HepG2 (cell line): ENCODE data around the gene CMPK1. TPM values are rescaled to one million over a fixed set of nuclear protein-coding genes. Genes with fewer than 3 reads are reported as not detected.

Experiments used
- GABPA ChIP-seq, 2 experiments: IDR thresholded peaks; 2 replicates each; pipeline ENCODE4 v1.6.1; 2011 to 2016; ENCODE audit warnings: low read depth in 2 of 2, low read length in 1 of 2, missing biosample characterization in 1 of 2, missing genetic modification characterization in 1 of 2
- IKZF5 ChIP-seq: IDR thresholded peaks from 2 replicates; pipeline ENCODE4 v1.6.1; 2018; ENCODE audit warnings: missing genetic modification reagents, mild to moderate bottlenecking, missing compliant biosample characterization
- MXD4 ChIP-seq: IDR thresholded peaks from 2 replicates; pipeline ENCODE4 v1.6.1; 2016; ENCODE audit warnings: mild to moderate bottlenecking, missing biosample characterization, missing genetic modification reagents
- NKX3-1 ChIP-seq: sonication (generic); formaldehyde crosslinking; IDR thresholded peaks from 2 replicates; pipeline ENCODE4 v1.5.0; 2020; ENCODE audit warnings: missing genetic modification reagents
- PHF20 ChIP-seq: sonication (generic); formaldehyde crosslinking; IDR thresholded peaks from 2 replicates; pipeline ENCODE4 v1.5.0; 2020; ENCODE audit warnings: mild to moderate bottlenecking, missing genetic modification reagents
- SATB2 ChIP-seq: sonication (generic); formaldehyde crosslinking; IDR thresholded peaks from 2 replicates; pipeline ENCODE4 v1.5.0; 2020; ENCODE audit warnings: missing genetic modification reagents
- STAT5B ChIP-seq: sonication (generic); formaldehyde crosslinking; IDR thresholded peaks from 2 replicates; pipeline ENCODE4 v1.4.0; 2020; ENCODE audit warnings: missing genetic modification reagents
- TP53 ChIP-seq: sonication (generic); formaldehyde crosslinking; conservative IDR thresholded peaks from 2 replicates; pipeline ENCODE4 v1.4.0; 2020; ENCODE audit warnings: missing genetic modification reagents
- ZBTB40 ChIP-seq, 2 experiments: fragments of 450-650 bp in 1 of 2; sonication (generic) in 1 of 2; formaldehyde crosslinking in 1 of 2; IDR thresholded peaks; 2 replicates each; pipeline versions ENCODE4 v1.6.1 to v1.8.0; 2016 to 2022; ENCODE audit warnings: antibody characterized with exemption in 1 of 2, mild to moderate bottlenecking in 1 of 2, missing genetic modification reagents in 1 of 2
- ZBTB49 ChIP-seq: sonication (generic); formaldehyde crosslinking; IDR thresholded peaks from 2 replicates; pipeline ENCODE4 v1.4.0; 2020; ENCODE audit warnings: missing genetic modification reagents, borderline replicate concordance
- ZNF264 ChIP-seq: sonication (generic); formaldehyde crosslinking; IDR thresholded peaks from 2 replicates; pipeline ENCODE4 v1.4.0; 2020; ENCODE audit warnings: missing genetic modification reagents
- ZNF367 ChIP-seq: sonication (generic); formaldehyde crosslinking; IDR thresholded peaks from 2 replicates; pipeline ENCODE4 v1.4.0; 2020; ENCODE audit warnings: missing genetic modification reagents, borderline replicate concordance
- ZNF460 ChIP-seq: sonication (generic); formaldehyde crosslinking; IDR thresholded peaks from 2 replicates; pipeline ENCODE4 v1.5.1; 2020; ENCODE audit warnings: missing genetic modification reagents, mild to moderate bottlenecking, borderline replicate concordance
- ZNF615 ChIP-seq: sonication (generic); formaldehyde crosslinking; IDR thresholded peaks from 2 replicates; pipeline ENCODE4 v1.5.0; 2020; ENCODE audit warnings: mild to moderate bottlenecking, missing genetic modification reagents, borderline replicate concordance
- ZNF792 ChIP-seq: IDR thresholded peaks from 2 replicates; pipeline ENCODE4 v1.6.1; 2016
- ZNF83 ChIP-seq: sonication (generic); formaldehyde crosslinking; IDR thresholded peaks from 2 replicates; pipeline ENCODE4 v1.4.0; 2020; ENCODE audit warnings: missing genetic modification reagents, mild to moderate bottlenecking, borderline replicate concordance
- ZNF850 ChIP-seq: sonication (generic); formaldehyde crosslinking; conservative IDR thresholded peaks from 2 replicates; pipeline ENCODE4 v1.9.0; 2021; ENCODE audit warnings: mild to moderate bottlenecking, missing genetic modification reagents
- polyA plus RNA-seq, 8 experiments: library from polyadenylated mRNA; depleted of rRNA in 3 of 8; stranded (reverse) in 7 of 8; unstranded in 1 of 8; fragments of >200 nt; fragmentation: Illumina TruSeq in 4 of 8; extraction: Trizol in 4 of 8; gene quantifications; 2 replicates each; pipeline versions ENCODE4 v1.2.1 to v1.2.3, GENCODE V29; 2011 to 2016; ENCODE audit warnings: low read depth in 4 of 8, missing spikeins in 1 of 8, mixed read lengths in 1 of 8; ENCODE audit not compliant: insufficient read depth in 1 of 8
- total RNA-seq, 5 experiments: library from RNA; depleted of rRNA; stranded (reverse); fragments of >200 nt; fragmentation: Illumina TruSeq; extraction: Trizol; gene quantifications; 2 replicates each; pipeline ENCODE4 v1.2.3, GENCODE V29; 2016; ENCODE audit warnings: low read depth in 1 of 5

CMPK1 gene
- total and polyA plus RNA-seq, 2 of the 13 experiments (the other 11 are each of a cell fraction or from before 2014, with no cell fraction given) = 38.3 to 92.0 TPM

- TF ChIP-seq ZBTB40 (IDR thresholded peaks at IDR 0.05) = no peak
- peak; percentile 62 for TF ChIP-seq ZBTB40 (CRISPR knock-in tag; IDR thresholded peaks at IDR 0.05)
- no peak for TF ChIP-seq SATB2 (CRISPR knock-in tag)
- TF ChIP-seq PHF20 (CRISPR knock-in tag) = peak; percentile 82
- TF ChIP-seq NKX3-1 = 0 out of 2 replicates have a peak, but pooled peaks have one; percentile 36
- TF ChIP-seq ZNF850 (CRISPR knock-in tag) = no peak
- TF ChIP-seq GABPA (IDR thresholded peaks at IDR 0.05; ENCODE audit: low read depth, low read length) = peak; percentile 51
- TF ChIP-seq GABPA (CRISPR knock-in tag; IDR thresholded peaks at IDR 0.05; ENCODE audit: low read depth) = peak; percentile 90
- TF ChIP-seq TP53 (CRISPR knock-in tag) = no peak
- TF ChIP-seq IKZF5 (CRISPR knock-in tag) = peak; percentile 39; the same call in 1 of the 2 replicates
- TF ChIP-seq ZNF460 = no peak
- TF ChIP-seq ZNF792 (CRISPR knock-in tag) = 0 out of 2 replicates have a peak, but pooled peaks have one; percentile 15
- TF ChIP-seq ZNF264 (CRISPR knock-in tag) = 0 out of 2 replicates have a peak, but pooled peaks have one; percentile 22
- peak; percentile 78 for TF ChIP-seq MXD4 (CRISPR knock-in tag)
- no peak for TF ChIP-seq ZNF83 (CRISPR knock-in tag)
- no peak for TF ChIP-seq STAT5B
- no peak for TF ChIP-seq ZBTB49
- TF ChIP-seq ZNF615 (CRISPR knock-in tag) = no peak
- TF ChIP-seq ZNF367 (CRISPR knock-in tag) = no peak
These were observed 19.5 kb upstream of the CMPK1 start, which contains the start of gene STIL (continued) for GRCh38 chr1:47313915-47314664.
